GM11168 (cell line): ENCODE measurements around the gene NKIRAS2.

Experiments used
- in situ Hi-C: fragments of 300-500 bp; cut with MboI; formaldehyde crosslinking; loops from one replicate; pipeline ENCODE4 v1.12.0; 2022; ENCODE audit warnings: low sequenced_read_pairs; ENCODE audit not compliant: unreplicated experiment

NKIRAS2 gene

GRCh38 chr17:42025936-42026335 lies 6.0 kb downstream of the NKIRAS2 start:
- in situ Hi-C loops: no loop called here

- in situ Hi-C loops: no loop called here
Observed at GRCh38 chr17:42026857-42027589, 7.1 kb downstream of the NKIRAS2 start.

GRCh38 chr17:42027590-42027889 lies 7.7 kb downstream of the NKIRAS2 start:
- in situ Hi-C loops: no loop called here

- in situ Hi-C loops: no loop called here
Observed at GRCh38 chr17:42027961-42028790, 8.3 kb downstream of the NKIRAS2 start.

GRCh38 chr17:42028791-42029127 lies 8.9 kb downstream of the NKIRAS2 start:
- in situ Hi-C loops: no loop called here

- in situ Hi-C loops: loop anchor here (5.0 kb wide), 1 partner anchor 81 kb away; the partner anchor contains the start of gene DHX58
Observed at GRCh38 chr17:42031584-42031983, 11.7 kb downstream of the NKIRAS2 start.

GRCh38 chr17:42034059-42034458 lies 14.2 kb downstream of the NKIRAS2 start:
- in situ Hi-C loops: loop anchor here (5.0 kb wide), 1 partner anchor 78 kb away; the partner anchor contains the start of gene DHX58

- in situ Hi-C loops: no loop called here
Observed at GRCh38 chr17:42038221-42038973, 18.5 kb downstream of the NKIRAS2 start.

GRCh38 chr17:42039794-42040763 lies 20.2 kb downstream of the NKIRAS2 start:
- in situ Hi-C loops: no loop called here

GRCh38 chr17:42040818-42041217 lies 20.9 kb downstream of the NKIRAS2 start:
- in situ Hi-C loops: no loop called here

- in situ Hi-C loops: no loop called here
Observed at GRCh38 chr17:42041619-42042018, 21.7 kb downstream of the NKIRAS2 start.

GRCh38 chr17:42042598-42043319 lies 22.9 kb downstream of the NKIRAS2 start:
- in situ Hi-C loops: no loop called here

GRCh38 chr17:42045719-42046118 lies 25.8 kb downstream of the NKIRAS2 start:
- in situ Hi-C loops: no loop called here

- in situ Hi-C loops: no loop called here
Observed at GRCh38 chr17:42047343-42047742, 27.5 kb downstream of the NKIRAS2 start.

- in situ Hi-C loops: no loop called here
Observed at GRCh38 chr17:42049834-42050392, 30.0 kb downstream of the NKIRAS2 start.

GRCh38 chr17:42050393-42051012 lies 30.6 kb downstream of the NKIRAS2 start, which contains the start of gene C17orf113:
C17orf113 (minus strand) TSS chr17:42050601; CDS start chr17:42043376, 7,225 bp downstream.
- in situ Hi-C loops: no loop called here

- in situ Hi-C loops: no loop called here
Observed at GRCh38 chr17:42051013-42051400, 31.1 kb downstream of the NKIRAS2 start.

GRCh38 chr17:42051645-42052044 lies 31.8 kb downstream of the NKIRAS2 start:
- in situ Hi-C loops: no loop called here
